ENCODE measurements around the gene SMYD2. TPM values are rescaled to one million over a fixed set of nuclear protein-coding genes. Genes with fewer than 3 reads are reported as not detected.

Gene SMYD2
- total and polyA plus RNA-seq, 2 donors (not counting 1 experiment from before 2014, with no cell fraction given) = 23.3 to 39.2 TPM

DNA sequence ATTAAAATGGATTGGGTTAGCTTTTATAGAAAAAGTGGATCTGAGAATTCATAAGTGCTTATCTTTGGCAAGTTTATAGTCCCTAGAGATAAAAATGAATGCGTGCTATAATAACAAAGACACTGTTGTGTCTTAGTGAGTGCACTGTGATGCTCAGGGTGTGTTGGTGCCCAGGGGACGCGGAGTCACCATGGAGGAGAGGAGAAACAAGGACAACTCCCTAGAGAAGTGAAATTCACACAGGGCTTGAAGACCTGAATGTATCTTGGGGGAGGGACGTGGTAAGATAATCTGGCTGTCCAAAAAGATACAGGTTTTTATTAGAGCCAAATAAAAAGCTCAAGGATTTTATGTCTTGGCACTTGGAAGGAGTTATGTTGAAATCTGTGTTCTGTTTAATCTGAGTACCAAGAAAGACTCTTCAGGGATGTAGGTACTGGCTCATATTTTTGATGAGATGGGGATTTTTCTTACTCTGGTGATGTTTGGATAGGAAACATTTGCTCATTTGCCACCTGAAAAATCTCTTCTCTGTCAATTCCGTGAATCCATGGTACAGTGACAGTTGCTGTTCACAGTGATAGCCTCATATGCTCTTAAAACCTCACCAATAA is 9.6 kb downstream of the SMYD2 start:
- Histone ChIP-seq H3K36me3 (ENCODE audit: control insufficient read depth, insufficient read depth, low read length) (no peaks in the 10 kb centered on the region), H3K27me3 (ENCODE audit: control insufficient read depth, insufficient read depth, low read length) (no peaks in the 10 kb centered on the region), H3K9me3 (ENCODE audit: control insufficient read depth, insufficient read depth, low read depth, low read length) (no peaks in the 10 kb centered on the region), H3K4me3 (replicated peaks in 1 of 4; ENCODE audit: control extremely low read depth in 1 of 4, insufficient read depth in 1 of 4, low read depth in 3 of 4, low read length in 4 of 4) (no peak overlapping the region), H3K9ac (ENCODE audit: insufficient read depth, low read length) (no peak overlapping the region), H3K4me2 (ENCODE audit: extremely low read depth, insufficient read depth, low read length) (no peak overlapping the region), H3K4me1 (ENCODE audit: control insufficient read depth, extremely low read depth, insufficient read depth, low read length) (no peaks in the 10 kb centered on the region), H2AFZ (ENCODE audit: low read length) (no peak overlapping the region), H4K20me1 (ENCODE audit: control insufficient read depth, extremely low read depth, insufficient read depth, low read length) (no peaks in the 10 kb centered on the region), H3K27ac (ENCODE audit: insufficient read depth, low read length) (no peak overlapping the region), H3K79me2 (ENCODE audit: control insufficient read depth, insufficient read depth, low read length) (no peaks in the 10 kb centered on the region)
- TF ChIP-seq EZH2 (IDR thresholded peaks at IDR 0.05; ENCODE audit: low read length, missing control alignments) = no peak
- TF ChIP-seq, protein P1, sequence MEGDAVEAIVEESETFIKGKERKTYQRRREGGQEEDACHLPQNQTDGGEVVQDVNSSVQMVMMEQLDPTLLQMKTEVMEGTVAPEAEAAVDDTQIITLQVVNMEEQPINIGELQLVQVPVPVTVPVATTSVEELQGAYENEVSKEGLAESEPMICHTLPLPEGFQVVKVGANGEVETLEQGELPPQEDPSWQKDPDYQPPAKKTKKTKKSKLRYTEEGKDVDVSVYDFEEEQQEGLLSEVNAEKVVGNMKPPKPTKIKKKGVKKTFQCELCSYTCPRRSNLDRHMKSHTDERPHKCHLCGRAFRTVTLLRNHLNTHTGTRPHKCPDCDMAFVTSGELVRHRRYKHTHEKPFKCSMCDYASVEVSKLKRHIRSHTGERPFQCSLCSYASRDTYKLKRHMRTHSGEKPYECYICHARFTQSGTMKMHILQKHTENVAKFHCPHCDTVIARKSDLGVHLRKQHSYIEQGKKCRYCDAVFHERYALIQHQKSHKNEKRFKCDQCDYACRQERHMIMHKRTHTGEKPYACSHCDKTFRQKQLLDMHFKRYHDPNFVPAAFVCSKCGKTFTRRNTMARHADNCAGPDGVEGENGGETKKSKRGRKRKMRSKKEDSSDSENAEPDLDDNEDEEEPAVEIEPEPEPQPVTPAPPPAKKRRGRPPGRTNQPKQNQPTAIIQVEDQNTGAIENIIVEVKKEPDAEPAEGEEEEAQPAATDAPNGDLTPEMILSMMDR (conservative IDR thresholded peaks at IDR 0.05 in 1 of 2, IDR thresholded peaks at IDR 0.05 in 1 of 2; ENCODE audit: low read depth in 1 of 2, low read length in 2 of 2) = no peak
- no peak for DNase-seq (ENCODE audit: low read depth in 2 of 2)

DNA sequence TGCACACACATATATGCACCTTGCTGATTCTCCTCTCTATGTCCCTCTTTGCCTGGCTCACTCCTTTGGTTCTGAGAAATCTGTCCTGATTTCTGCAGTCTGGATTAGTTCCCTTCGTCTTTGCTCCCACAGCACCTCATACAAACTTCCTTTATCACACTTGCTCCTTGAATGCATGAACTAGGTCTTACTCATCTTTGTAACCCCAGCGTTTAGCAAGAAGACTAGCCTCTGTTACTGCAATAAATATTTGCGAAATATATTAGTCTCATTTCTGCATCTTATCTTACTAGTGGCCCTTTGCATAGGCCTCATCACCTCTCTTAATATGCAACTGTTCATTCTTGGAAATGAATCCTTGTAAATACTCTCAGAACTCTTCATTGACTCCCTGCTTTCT is 11.4 kb downstream of the SMYD2 start:
- H3K4me1 ChIP-seq (ENCODE audit: control insufficient read depth, extremely low read depth, insufficient read depth, low read length) = peaks cover 2% of the 10 kb centered on the region
- no peaks in the 10 kb centered on the region for H3K36me3 ChIP-seq (ENCODE audit: control insufficient read depth, insufficient read depth, low read length)
- H3K79me2 ChIP-seq (ENCODE audit: control insufficient read depth, insufficient read depth, low read length) = no peaks in the 10 kb centered on the region
- H3K4me3 ChIP-seq (replicated peaks in 1 of 4; ENCODE audit: control extremely low read depth in 1 of 4, insufficient read depth in 1 of 4, low read depth in 3 of 4, low read length in 4 of 4) = no peak overlapping the region
- H3K27me3 ChIP-seq (ENCODE audit: control insufficient read depth, insufficient read depth, low read length) = no peaks in the 10 kb centered on the region
- no peak overlapping the region for H3K4me2 ChIP-seq (ENCODE audit: extremely low read depth, insufficient read depth, low read length)
- TF ChIP-seq, protein P1 (conservative IDR thresholded peaks at IDR 0.05 in 1 of 2, IDR thresholded peaks at IDR 0.05 in 1 of 2; ENCODE audit: low read depth in 1 of 2, low read length in 2 of 2) = no peak
- TF ChIP-seq EZH2 (IDR thresholded peaks at IDR 0.05; ENCODE audit: low read length, missing control alignments) = no peak
- no peaks in the 10 kb centered on the region for H4K20me1 ChIP-seq (ENCODE audit: control insufficient read depth, extremely low read depth, insufficient read depth, low read length)
- H3K9me3 ChIP-seq (ENCODE audit: control insufficient read depth, insufficient read depth, low read depth, low read length) = no peaks in the 10 kb centered on the region
- no peak overlapping the region for H3K27ac ChIP-seq (ENCODE audit: insufficient read depth, low read length)
- H3K9ac ChIP-seq (ENCODE audit: insufficient read depth, low read length) = no peak overlapping the region
- DNase-seq (ENCODE audit: low read depth in 2 of 2) = peak in 1 of 2 donors; percentile 29
- H2AFZ ChIP-seq (ENCODE audit: low read length) = no peak overlapping the region

DNA sequence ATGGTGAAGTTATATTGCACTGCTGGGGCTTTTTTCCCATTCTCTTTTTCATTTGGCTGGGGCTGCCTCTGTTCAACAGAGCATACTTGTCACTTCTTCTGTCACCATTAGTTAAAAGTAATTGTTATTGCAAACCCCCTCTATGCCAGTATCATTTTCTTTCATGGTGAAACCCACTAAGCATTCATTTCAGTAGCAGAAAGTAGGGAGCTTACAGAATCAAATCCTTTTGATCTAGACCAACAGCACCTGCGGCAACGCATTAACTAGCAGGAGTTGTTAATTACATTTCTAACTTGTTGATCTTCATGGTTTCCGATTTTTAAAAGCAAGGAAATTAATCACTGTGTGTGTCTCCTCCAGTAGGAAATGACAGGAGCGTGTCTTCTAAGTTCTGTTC is 15.0 kb downstream of the SMYD2 start:
- H3K4me2 ChIP-seq (ENCODE audit: extremely low read depth, insufficient read depth, low read length) = no peak overlapping the region
- peaks cover 2% of the 10 kb centered on the region for H3K4me1 ChIP-seq (ENCODE audit: control insufficient read depth, extremely low read depth, insufficient read depth, low read length)
- DNase-seq (ENCODE audit: low read depth in 2 of 2) = no peak
- no peaks in the 10 kb centered on the region for H4K20me1 ChIP-seq (ENCODE audit: control insufficient read depth, extremely low read depth, insufficient read depth, low read length)
- H3K9ac ChIP-seq (ENCODE audit: insufficient read depth, low read length) = no peak overlapping the region
- TF ChIP-seq EZH2 (IDR thresholded peaks at IDR 0.05; ENCODE audit: low read length, missing control alignments) = no peak
- TF ChIP-seq, protein P1 (conservative IDR thresholded peaks at IDR 0.05 in 1 of 2, IDR thresholded peaks at IDR 0.05 in 1 of 2; ENCODE audit: low read depth in 1 of 2, low read length in 2 of 2) = no peak
- H3K4me3 ChIP-seq (replicated peaks in 1 of 4; ENCODE audit: control extremely low read depth in 1 of 4, insufficient read depth in 1 of 4, low read depth in 3 of 4, low read length in 4 of 4) = no peak overlapping the region
- H3K36me3 ChIP-seq (ENCODE audit: control insufficient read depth, insufficient read depth, low read length) = no peaks in the 10 kb centered on the region
- no peaks in the 10 kb centered on the region for H3K79me2 ChIP-seq (ENCODE audit: control insufficient read depth, insufficient read depth, low read length)
- no peak overlapping the region for H3K27ac ChIP-seq (ENCODE audit: insufficient read depth, low read length)
- no peaks in the 10 kb centered on the region for H3K9me3 ChIP-seq (ENCODE audit: control insufficient read depth, insufficient read depth, low read depth, low read length)
- no peaks in the 10 kb centered on the region for H3K27me3 ChIP-seq (ENCODE audit: control insufficient read depth, insufficient read depth, low read length)
- no peak overlapping the region for H2AFZ ChIP-seq (ENCODE audit: low read length)
